NCI-H510A treated with DMSO at 0.1 percent for 48 hours (cell line): ENCODE data around the gene WSCD1.

Experiments
- DNase-seq: peaks from one replicate; lab custom pipeline; 2025; lab: John Stamatoyannopoulos, UW

The WSCD1 gene

DNA sequence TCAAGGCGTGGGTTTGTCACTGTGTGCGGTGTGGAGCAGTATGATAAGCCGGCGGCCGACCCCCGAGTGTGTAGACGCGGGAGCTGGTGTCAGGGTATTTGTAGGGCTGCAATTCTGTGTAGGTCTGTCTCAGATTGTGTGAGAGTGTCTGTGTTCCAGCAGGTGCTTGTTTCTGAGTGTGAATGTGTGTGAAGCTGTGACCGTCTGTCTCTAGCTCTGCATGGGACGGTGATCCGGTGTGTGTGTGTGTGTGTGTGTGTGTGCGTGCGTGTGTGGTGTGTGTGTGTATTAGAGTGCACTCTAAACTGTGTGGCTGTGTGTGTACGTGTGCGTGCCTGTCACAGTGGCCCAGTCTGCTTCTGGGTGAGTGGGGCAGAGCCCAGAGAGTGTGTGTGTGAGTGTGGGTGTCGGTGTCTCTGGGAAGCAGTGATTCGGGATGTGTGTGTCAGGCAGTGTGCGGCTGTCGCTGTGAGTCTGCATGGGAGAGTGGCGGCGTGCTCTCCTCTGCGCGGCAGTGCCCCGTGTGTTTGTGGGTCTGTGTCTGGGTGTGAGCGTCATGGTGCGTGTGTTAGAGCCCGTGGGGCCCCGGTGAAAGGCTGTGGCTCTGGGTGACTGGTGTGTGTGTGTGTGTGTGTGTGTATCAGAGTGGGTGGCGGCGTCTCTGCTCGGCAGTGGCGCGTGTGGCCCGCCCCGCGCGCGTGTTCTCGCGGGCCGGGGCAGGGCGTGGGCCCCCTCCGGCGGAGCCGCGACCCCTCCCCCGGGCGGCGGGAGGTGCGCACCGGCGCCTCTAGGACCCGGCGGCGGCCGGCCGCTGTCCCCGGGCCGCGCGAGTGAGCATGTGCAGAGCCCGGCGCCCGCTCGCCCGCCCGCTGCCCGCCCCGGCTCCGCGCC, at the start of gene WSCD1:
Gene WSCD1, plus strand, starts transcription at position 841 of the 891 bp plus-strand sequence. CDS start 10,280 bp downstream, outside the sequence.
- no peak for DNase-seq

DNA sequence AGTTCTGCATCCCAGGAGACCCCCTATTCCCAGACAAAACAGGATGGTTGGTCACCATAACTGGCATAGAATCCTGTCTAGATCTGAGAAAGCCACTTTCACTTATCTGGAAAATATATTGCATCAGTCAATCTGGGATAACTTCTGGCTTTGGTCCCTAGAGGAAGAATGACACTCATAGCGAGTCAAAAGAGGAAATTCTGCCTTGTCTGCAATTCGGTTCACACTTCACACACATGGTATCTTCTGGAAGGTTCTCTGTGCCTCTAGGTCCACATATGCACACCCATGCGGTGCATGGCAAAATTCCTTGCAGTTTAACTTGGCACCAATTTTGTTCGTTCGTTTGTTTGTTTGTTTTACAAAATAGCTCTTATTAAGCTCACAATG, 49.2 kb upstream of the WSCD1 start:
- no peak for DNase-seq

DNA sequence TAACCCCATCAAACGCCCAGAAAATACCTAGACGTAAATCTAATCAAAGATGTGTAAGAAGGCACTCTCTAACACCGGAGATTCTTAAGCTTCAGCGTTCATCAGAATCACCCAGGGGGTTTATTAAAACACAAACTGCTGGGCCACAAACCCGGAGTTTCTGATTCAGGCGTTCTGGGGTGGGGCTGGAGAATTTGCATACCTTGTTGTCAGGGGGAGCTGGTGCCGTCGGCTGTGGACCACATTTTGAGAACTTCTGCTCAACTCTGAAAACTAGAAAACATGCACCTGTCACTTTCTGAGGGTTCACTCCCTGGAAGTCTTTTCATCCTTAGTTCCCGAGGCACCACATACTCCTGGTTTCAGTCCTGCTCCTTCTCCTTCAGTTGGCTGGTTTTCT, 48.6 kb upstream of the WSCD1 start:
- no peak for DNase-seq

DNA sequence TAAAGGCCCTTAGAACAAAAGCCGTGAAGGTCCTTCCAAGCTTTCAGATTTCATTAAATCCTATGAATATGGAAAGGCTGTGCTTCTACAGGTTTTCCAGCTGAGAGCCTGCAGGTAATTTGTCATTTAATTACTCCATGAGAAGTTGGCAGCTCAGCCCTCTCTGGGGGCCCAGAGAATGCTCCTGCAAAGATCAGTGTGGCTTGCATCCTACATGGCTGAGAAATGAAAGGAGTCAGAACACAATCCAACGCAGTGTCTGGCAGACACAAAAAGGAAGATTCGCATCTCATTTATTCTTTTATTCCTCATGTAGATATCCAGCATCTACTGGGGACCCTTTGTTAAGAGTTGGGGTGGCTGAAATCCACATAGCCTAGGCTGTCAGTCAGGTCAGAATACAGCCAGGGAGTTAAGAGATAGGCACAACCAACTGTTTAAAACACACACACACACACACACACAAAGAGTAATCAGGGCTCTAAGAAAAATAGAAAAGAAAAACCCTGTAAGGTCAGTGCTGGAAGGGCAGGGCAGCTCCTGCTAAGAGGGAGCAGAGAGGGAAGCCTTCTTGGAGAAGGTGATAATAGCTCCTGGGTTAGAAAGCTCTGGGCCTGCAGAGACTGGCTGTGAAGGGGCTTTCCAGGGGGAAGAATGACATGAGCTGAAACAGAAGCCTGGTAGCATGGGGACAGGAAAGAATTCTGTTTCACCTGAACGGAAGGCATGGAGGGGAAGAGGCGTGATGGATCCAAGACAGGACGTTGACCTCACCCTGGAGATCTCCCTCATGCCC, 46.9 kb upstream of the WSCD1 start:
- DNase-seq: no peak

DNA sequence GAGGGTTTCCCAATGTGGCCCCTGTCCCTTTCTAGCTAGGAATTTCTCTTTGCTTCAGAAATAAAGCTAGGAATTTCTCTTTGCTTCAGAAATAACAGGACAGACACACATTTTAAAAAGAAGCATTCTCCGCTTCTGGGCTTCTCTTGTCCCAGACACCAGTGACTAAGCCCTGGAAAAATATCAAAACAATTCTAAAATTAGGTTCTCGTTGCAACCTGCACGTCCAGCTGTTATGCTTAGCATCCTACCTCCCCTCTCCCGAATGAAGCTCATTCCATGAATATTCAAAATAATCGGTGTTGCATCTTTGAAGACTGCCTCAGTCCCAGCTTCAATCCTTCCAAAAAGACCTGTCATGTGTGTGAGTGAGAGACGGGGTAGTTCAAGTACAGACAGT, 45.6 kb upstream of the WSCD1 start:
- no peak for DNase-seq

DNA sequence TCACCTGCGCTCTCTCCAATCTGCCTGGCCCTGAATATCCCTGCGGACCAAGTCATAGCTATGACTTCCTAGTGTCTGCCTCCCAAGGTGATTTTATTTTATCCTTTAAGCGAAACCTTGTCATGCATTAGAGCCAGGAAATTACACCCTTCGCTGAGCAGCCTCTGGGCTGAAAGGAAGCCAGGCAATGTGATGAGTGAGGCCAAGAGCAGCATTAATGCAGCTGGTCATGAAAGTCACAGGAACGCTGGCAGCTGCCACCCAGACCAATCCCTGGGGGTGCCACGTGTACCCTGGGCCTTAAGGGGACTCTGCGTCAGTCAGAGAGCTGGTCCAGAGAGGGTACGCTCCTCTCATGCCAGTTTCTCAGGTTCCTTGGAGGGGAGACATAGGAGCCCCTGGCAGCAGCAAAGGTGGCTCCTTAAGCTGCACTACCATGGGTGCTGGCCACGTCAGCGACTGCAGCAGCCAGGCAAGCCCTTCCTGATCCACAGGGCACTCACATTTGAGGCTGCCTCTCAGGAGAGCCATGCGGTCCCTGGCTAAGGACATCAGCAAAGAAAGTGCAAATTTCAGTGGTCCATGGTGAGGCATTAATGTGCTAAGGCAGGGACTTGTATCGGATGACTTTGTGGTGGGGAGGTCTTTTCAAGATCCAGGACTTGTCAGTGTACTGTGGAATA, 42.7 kb upstream of the WSCD1 start:
- no peak for DNase-seq

DNA sequence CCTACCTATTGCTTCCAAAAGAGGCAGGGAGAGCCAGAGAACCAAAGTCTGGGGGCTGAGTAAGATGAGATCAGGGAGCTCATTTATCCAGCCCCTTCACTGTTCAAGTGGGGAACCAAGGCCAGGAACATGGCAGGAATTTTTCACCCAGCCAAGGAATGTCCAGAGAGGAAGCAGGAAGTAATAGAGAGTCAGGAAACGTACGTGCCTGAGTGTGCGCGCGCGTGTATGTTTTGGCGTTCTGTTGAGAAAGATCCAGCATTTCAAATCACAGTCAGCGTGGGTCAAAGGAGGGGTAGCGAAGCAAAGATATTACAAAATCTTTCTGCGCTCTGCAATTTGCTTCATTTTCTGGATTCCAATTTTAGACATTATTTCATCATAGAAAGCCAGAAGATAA, 41.9 kb upstream of the WSCD1 start:
- DNase-seq: no peak

DNA sequence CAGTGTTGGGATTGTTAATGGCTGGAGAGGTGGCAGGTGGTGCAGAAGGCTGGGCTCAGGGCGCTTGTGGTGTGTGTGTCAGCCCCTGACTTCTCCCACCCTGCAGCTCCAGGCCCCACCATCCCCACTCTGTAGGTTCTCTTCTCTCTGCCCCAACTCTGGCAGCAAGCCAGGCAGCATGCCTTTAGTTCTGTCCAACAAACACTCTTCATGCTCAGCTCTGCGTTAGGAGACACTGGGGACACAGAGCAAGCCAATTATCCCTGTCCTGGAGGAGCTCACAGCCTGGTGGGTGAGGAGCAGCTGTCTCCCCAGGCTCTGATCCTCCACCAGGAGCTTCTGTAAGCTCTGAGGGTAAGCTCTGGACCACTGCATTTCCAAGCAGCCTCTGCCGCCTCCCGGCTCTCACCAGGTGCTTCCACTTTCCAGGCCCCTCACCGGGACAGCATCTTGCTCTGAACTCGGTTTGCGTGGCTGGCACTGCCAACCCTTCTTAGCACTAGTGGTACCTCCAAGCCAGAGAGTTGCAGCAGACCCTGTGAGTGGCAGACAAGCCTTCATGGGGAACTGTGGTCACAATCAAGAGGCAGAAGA, 34.3 kb upstream of the WSCD1 start:
- DNase-seq: no peak

DNA sequence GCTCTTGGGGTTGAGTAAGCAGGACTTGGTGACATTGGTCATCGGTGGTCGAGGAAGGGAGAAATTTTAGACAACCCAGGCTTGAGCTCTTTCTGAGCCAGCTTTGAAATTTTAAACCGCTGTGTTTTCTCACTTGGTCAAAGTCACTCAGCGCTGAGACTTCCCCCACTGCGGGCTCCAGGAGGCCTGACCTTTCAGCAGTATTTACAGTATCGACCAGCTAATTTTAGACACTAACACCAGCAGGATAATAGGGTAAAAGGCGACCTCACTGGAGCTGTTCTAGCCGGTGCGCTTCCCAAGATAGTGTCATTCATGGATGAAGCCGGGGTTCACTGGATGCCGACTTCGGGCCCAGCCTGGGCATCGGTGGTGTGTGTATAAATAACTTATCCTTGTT, 29.7 kb upstream of the WSCD1 start:
- no peak for DNase-seq

DNA sequence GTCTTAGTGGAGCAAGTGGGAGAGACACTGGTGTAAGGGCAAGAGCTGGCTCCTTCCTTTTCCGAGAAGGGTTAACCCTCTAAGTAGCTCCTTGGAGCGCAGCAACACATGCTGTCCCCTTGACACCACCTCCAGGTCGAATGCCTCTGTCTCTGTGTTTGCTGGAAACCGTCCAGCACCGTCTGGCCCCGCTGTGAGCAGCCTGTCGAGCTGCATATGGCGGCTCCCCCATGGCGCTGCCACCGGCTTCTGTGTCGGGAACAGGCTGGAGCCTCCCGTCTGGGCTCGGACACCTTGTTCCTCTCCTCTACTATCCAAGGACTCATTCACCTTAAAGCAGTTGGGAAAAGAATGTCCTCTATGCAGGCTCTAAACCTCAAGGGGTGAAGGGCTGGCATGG, 28.9 kb upstream of the WSCD1 start:
- DNase-seq: no peak

DNA sequence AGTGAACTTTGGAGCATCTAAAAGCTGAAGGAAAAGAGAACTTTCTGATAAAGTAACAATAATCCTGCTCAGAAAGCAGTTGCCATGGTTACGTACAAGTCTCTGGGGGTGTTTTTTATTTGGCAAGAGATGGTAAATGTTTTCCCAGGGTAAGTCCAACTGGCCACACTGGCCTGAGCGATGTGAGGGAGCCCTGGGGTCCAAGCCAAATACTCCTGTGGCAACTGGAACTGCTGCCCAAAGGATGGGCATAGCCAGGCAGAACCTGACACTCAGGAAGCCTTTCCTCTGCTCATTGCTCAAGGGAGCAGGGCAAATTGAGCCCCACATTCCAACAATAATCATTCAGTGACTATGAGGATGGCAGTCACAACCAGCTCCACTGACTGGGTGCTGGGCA, 26.8 kb upstream of the WSCD1 start:
- no peak for DNase-seq

DNA sequence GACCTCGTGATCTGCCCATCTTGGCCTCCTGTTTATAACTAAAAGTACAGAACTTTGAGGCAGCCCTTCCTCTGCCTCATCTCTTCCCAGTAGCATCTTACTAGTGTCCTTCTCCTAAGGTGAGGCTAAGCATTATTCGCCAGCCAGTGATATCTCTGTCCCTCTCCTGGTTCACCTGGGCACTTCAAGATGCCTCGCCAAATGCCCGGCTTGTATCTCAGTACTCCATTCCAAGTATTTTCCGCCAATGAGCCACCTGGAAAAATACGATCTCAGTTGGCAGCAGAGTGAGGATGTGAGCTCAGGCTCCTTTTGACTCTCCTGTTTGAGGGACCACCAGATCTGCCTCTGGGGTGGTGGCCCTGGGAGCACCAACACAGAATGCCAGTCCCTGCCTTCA, 25.9 kb upstream of the WSCD1 start:
- no peak for DNase-seq

DNA sequence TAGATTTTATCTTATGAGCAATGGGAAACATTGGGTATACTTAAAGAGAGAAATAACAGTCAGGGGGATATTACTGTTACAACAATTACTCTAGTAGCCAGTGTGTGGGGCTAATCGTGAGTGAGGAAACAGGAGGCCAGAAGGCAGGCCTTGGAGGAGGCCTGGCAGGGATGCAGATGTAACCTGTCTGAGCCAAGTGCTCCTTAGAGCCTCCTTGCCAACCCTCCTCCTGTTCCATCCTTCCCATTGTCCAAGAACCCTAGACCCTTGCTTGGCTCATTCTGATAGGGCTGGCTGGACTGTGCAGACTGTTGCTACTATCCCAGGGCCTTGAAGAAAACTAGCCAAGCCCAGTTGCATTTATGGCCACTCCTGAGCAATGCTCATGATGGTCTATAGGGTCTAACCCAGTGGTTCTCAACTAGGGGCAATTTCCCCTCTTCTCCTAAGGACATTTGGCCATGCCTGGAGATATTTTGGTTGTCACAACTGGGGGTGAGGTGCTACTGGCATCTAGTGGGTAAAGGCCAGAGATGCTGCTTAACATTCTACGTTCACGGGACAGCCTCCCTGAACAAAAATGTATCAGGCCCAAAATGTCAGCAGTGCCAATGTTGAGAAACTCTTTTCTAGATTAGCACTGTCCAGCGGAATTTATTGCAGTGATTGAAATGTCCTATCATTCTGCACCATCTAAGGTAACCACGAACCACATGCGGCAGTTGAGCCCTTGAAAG, 24.4 kb upstream of the WSCD1 start:
- DNase-seq: no peak

DNA sequence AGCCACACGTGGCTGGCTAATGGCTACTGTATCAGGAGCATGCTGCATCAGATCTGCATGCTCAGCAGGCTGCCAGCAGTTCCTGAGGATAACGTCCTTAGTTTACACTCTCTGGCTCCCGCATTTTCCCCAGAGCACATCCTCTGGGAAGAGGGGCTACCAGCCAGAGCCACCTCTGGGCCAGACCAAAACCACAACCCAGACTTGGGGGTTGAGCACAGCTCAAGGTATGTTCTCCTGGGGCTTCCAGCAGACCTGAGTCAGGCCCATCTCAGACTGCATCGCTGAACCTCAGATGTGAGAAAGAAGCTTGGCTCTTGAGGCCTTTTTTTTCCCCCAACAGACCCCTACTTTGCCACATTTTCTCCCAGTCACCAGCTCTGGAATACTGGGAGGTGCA, 23.7 kb upstream of the WSCD1 start:
- DNase-seq: no peak

DNA sequence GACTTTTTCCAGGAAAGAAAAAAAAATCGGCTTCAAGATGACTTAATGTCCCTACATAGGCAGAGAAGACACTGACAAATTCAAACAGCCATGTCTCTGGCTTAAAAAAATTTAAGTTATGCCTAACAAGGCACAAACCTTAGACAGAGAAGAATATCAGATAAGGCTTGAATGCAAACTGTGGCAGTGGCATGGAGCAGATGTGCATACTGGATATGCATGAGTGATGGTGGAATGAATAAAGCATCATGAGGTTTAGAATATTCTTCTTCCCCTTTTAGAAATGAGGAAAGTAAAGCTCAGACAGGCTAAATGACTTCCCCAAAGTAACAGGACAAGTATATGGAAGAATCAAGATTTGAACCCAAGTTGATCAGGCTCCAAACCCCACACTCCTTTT, 23.2 kb upstream of the WSCD1 start:
- DNase-seq: no peak

DNA sequence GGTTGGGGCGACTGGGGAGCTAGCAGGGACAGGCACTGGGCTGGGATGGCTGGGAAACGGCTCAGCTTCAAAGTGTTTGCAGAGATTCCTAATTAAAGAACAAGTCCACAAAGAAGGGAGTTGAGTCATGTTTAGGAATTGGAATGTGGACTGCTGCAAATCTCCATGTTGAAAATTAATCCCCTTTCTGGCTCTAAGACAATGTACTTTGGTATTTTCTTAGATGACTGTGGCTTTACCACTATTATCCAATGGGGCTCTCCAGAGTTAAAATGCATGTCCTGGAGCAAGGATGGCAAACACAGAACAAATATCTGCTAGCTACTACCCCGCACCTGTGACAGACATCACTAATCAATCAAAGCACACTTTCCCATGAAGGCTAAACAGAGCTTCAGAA, 22.2 kb upstream of the WSCD1 start:
- no peak for DNase-seq

DNA sequence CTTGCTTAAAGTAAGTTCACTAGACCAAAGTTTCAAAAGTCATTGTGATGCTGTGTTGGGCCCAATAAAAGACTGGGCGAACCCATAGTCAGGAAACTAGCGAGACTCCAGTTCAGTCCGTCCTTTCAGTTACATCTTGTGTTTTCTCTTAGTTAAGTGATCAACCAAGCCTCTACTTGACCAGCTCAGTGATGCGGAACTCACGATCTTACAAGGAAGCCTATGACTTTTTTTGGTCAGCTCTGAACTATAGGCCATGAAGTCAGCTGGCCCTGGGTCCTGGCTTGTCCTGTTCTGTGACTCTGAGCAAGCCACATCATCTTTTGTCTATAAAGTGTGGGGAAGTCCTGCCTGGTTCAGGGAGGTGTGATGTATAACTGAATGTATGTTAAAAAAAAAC, 21.7 kb upstream of the WSCD1 start:
- no peak for DNase-seq

DNA sequence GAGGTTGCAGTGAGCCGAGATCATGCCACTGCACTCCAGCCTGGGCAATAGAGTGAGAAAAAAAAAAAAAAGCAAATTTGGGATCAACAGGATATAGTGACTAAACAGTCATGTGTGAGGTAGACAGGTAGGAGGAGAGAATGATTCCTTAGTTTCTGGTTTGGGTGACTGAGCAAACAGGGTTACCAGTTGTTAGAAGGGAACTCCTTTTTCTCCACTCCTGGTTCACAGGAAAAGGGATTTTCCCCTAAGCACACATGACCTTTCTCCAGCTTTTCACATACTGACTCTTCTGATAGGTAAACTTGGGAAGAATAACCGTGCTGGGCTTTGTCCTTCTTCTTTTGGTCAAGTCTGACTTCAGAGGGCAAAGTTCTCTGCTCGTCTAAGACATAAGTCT, 17.3 kb upstream of the WSCD1 start:
- no peak for DNase-seq

DNA sequence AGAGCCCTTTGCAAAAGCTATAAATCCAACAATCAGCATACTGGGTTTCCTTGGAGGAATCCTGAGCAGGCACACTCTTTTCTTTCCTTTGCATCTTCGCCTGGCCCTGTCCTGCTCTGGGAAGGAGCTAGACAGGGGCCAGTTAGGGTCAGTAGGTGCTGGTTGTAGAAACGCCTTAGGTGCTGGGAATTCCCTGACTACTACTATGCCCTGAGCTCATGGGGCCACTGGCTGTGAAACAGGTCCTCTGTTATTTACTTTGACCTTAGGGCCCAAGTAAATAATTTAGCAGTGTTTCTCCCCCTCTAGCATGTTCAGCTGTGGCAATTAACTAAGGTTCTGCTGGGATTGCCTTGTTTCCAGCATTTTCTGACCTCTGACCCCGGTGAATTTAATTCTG, 15.8 kb upstream of the WSCD1 start:
- DNase-seq: no peak

DNA sequence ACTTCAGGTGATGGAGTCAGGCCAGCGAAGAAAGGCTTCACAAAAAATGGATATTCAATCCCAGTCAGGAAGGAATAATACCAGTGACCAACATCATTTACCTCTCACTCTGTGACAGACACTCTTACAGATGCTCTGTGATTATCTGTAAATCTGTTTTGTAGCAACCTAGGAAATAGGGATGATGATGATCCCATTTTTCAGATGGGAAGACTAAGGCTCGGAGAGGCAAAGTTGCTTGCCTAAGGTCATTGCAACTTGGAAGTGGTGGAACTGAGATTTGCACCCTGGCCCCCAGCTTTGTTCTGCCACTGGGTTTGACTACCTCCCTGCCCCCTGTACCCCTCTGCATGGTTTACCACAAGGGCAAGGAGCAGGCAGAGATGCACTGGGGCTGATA, 14.1 kb upstream of the WSCD1 start:
- no peak for DNase-seq

DNA sequence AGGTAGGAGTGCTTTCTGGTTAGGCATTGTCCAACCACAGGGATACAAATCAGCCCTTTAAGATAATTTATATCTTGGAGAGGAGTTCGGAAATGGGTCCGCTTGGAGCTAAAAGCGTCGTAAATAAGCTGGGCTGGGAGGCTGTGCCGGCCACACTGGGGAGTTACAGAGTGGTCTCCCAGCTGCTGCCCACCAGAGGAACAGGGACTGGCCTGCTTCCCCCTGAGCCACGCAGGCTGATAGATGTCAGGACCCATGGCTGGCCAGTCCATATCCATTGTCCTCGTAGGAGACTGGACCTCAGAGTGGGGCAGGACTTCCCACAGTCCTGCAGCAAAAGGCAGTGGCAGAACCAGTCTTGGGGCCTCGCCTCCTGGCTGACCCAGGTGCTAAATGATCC, 12.6 kb upstream of the WSCD1 start:
- no peak for DNase-seq

DNA sequence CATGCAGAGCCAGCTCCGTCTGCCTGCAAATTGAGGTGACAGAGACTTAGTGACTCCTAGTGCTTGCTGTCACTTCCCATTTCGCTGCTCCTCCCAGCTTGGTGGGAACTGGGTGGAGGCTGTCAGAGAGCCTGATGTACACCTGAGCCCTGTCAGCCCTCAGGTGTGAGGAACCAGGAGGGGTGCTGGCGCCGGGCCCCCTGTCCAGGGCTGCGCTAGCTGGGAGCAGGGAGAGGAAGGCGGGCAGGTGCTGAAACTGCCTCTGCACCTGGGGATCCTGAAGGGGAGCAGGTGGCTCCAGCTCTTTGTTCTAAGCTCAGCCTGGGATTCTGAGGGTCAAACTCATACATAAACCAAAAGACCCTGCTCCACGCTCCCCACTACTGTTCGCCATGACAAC, 10.8 kb upstream of the WSCD1 start:
- no peak for DNase-seq
